ENCODE results near the gene DMRT3. TPM values are rescaled to one million over a fixed set of nuclear protein-coding genes. Genes with fewer than 3 reads are reported as not detected.

The DMRT3 gene
- total and polyA plus RNA-seq, 10 of the 15 experiments (the other 5 are each of a cell fraction or from before 2014, with no cell fraction given) = 0.06 to 0.11 TPM; not detected in 8

DNA sequence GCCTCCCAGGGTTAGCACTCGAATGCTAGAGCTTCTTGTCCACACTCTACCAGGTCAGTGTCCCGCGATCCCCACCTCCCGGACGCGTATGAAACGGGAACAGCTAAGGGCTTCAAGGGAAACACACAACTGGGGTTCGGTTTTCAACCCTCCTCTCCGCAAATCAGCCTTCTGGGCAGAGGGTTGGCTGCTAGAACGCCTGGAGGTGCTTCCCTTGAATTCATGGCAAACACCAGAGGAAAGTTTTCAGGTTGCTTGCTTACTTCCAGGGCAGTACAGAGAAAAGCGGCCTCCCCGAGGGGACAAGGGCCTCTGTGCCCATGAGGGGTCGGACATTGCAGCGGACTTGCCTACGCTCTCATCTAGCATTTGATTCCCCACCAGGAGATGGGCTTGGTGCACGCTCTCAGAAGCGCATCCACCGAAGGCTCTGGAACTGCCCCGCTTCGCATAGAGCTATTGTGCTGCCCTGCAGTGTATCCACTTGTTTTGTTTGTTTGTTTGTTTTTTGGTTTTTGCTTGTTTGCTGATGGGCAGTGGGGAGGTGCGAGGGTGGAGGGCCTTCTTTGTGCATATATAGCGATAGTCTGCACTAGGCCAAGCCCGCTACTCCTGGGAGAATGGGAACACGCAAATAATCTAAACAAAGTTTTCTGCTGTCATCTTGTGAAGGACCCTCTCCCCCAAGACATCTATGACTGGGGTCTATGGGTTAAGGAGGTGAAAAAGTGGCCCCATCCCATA lies 1.3 kb upstream of the DMRT3 start (continued):
- TF ChIP-seq NKRF (conservative IDR thresholded peaks at IDR 0.05) (no peak), TAF1 (IDR thresholded peaks at IDR 0.05; ENCODE audit: borderline replicate concordance, low read depth, low read length) (no peak), HCFC1 (IDR thresholded peaks at IDR 0.05; ENCODE audit: low read length) (no peak), BCL11A (IDR thresholded peaks at IDR 0.05; ENCODE audit: low read depth, low read length) (no peak), ZNF217 (IDR thresholded peaks at IDR 0.05) (no peak)
- TF ChIP-seq, protein P1, sequence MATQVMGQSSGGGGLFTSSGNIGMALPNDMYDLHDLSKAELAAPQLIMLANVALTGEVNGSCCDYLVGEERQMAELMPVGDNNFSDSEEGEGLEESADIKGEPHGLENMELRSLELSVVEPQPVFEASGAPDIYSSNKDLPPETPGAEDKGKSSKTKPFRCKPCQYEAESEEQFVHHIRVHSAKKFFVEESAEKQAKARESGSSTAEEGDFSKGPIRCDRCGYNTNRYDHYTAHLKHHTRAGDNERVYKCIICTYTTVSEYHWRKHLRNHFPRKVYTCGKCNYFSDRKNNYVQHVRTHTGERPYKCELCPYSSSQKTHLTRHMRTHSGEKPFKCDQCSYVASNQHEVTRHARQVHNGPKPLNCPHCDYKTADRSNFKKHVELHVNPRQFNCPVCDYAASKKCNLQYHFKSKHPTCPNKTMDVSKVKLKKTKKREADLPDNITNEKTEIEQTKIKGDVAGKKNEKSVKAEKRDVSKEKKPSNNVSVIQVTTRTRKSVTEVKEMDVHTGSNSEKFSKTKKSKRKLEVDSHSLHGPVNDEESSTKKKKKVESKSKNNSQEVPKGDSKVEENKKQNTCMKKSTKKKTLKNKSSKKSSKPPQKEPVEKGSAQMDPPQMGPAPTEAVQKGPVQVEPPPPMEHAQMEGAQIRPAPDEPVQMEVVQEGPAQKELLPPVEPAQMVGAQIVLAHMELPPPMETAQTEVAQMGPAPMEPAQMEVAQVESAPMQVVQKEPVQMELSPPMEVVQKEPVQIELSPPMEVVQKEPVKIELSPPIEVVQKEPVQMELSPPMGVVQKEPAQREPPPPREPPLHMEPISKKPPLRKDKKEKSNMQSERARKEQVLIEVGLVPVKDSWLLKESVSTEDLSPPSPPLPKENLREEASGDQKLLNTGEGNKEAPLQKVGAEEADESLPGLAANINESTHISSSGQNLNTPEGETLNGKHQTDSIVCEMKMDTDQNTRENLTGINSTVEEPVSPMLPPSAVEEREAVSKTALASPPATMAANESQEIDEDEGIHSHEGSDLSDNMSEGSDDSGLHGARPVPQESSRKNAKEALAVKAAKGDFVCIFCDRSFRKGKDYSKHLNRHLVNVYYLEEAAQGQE (IDR thresholded peaks at IDR 0.05; ENCODE audit: low read depth, low read length) = no peak
- TF ChIP-seq, protein P2, sequence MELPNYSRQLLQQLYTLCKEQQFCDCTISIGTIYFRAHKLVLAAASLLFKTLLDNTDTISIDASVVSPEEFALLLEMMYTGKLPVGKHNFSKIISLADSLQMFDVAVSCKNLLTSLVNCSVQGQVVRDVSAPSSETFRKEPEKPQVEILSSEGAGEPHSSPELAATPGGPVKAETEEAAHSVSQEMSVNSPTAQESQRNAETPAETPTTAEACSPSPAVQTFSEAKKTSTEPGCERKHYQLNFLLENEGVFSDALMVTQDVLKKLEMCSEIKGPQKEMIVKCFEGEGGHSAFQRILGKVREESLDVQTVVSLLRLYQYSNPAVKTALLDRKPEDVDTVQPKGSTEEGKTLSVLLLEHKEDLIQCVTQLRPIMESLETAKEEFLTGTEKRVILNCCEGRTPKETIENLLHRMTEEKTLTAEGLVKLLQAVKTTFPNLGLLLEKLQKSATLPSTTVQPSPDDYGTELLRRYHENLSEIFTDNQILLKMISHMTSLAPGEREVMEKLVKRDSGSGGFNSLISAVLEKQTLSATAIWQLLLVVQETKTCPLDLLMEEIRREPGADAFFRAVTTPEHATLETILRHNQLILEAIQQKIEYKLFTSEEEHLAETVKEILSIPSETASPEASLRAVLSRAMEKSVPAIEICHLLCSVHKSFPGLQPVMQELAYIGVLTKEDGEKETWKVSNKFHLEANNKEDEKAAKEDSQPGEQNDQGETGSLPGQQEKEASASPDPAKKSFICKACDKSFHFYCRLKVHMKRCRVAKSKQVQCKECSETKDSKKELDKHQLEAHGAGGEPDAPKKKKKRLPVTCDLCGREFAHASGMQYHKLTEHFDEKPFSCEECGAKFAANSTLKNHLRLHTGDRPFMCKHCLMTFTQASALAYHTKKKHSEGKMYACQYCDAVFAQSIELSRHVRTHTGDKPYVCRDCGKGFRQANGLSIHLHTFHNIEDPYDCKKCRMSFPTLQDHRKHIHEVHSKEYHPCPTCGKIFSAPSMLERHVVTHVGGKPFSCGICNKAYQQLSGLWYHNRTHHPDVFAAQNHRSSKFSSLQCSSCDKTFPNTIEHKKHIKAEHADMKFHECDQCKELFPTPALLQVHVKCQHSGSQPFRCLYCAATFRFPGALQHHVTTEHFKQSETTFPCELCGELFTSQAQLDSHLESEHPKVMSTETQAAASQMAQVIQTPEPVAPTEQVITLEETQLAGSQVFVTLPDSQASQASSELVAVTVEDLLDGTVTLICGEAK (IDR thresholded peaks at IDR 0.05; ENCODE audit: borderline replicate concordance) = no peak

Data from GM12878 (cell line).